CD14-positive monocyte (primary cell): ENCODE data around the gene GIMAP4. TPM values are rescaled to one million over a fixed set of nuclear protein-coding genes. Genes with fewer than 3 reads are reported as not detected.
"Not testable (repeated sequence)": the region's sequence is repeated elsewhere in the genome, so short reads cannot be mapped to it uniquely, and the experiment has no call there.

Experiments
- DNase-seq, 3 donors: peaks; one replicate each; pipeline ENCODE4 v3.0.0-alpha.2; 2011 to 2022
- H2AFZ ChIP-seq: 2 replicates; pipeline ENCODE4 v1.6.0; 2012; ENCODE audit warnings: mild to moderate bottlenecking, low read depth, low read length, inconsistent platforms; ENCODE audit not compliant: insufficient read depth, poor library complexity, severe bottlenecking
- H3K27ac ChIP-seq, 2 donors: 1 replicate in 1 of 2; 2 replicates in 1 of 2; pipeline ENCODE4 v1.5.1; 2012 to 2013; ENCODE audit warnings: low read length in 2 of 2, control low read depth in 1 of 2, inconsistent platforms in 1 of 2, low read depth in 1 of 2, mild to moderate bottlenecking in 1 of 2
- H3K27me3 ChIP-seq, 2 donors: one replicate each; pipeline versions ENCODE4 v1.6.0 to v1.6.1; 2011 to 2013; ENCODE audit warnings: low read length in 2 of 2; ENCODE audit not compliant: control insufficient read depth in 2 of 2, insufficient read depth in 2 of 2
- H3K36me3 ChIP-seq, 2 donors: replicated peaks in 1 of 2; 1 replicate in 1 of 2; 2 replicates in 1 of 2; pipeline versions ENCODE4 v1.5.1 to v1.6.1; 2012 to 2013; ENCODE audit warnings: low read length in 2 of 2, control low read depth in 1 of 2, inconsistent platforms in 1 of 2, mild to moderate bottlenecking in 1 of 2; ENCODE audit not compliant: insufficient read depth in 2 of 2, control insufficient read depth in 1 of 2
- H3K4me1 ChIP-seq, 2 donors: 1 replicate in 1 of 2; 2 replicates in 1 of 2; pipeline versions ENCODE4 v1.5.1 to v1.6.1; 2012 to 2013; ENCODE audit warnings: low read length in 2 of 2, control low read depth in 1 of 2, inconsistent platforms in 1 of 2, mild to moderate bottlenecking in 1 of 2, moderate library complexity in 1 of 2; ENCODE audit not compliant: insufficient read depth in 2 of 2, control insufficient read depth in 1 of 2
- H3K4me2 ChIP-seq: replicated peaks from 2 replicates; pipeline ENCODE3; 2012; ENCODE audit warnings: low read length, moderate library complexity, mild to moderate bottlenecking; ENCODE audit not compliant: poor library complexity, severe bottlenecking; ENCODE audit errors: extremely low read depth
- H3K4me3 ChIP-seq, 3 experiments: fragments of 200-600 bp in 1 of 3; sonication (generic) in 1 of 3; replicated peaks in 1 of 3; 1 replicate in 2 of 3; 2 replicates in 1 of 3; pipeline ENCODE4 v1.5.1; 2011 to 2013; ENCODE audit warnings: low read length in 3 of 3, mild to moderate bottlenecking in 3 of 3, control low read depth in 2 of 3, low read depth in 2 of 3, inconsistent platforms in 1 of 3, moderate library complexity in 1 of 3
- H3K79me2 ChIP-seq: 2 replicates; pipeline ENCODE4 v1.6.0; 2012; ENCODE audit warnings: mild to moderate bottlenecking, control low read depth, inconsistent platforms, low read length, moderate library complexity; ENCODE audit not compliant: insufficient read depth
- H3K9ac ChIP-seq: 2 replicates; pipeline ENCODE4 v1.6.0; 2017; ENCODE audit warnings: low read length, mild to moderate bottlenecking; ENCODE audit not compliant: insufficient read depth, poor library complexity, severe bottlenecking
- H3K9me3 ChIP-seq, 2 donors: replicated peaks in 1 of 2; 1 replicate in 1 of 2; 2 replicates in 1 of 2; pipeline versions ENCODE4 v1.5.1 to v1.6.1; 2012 to 2013; ENCODE audit warnings: low read length in 2 of 2, control low read depth in 1 of 2; ENCODE audit not compliant: control insufficient read depth in 1 of 2, insufficient read depth in 1 of 2
- H4K20me1 ChIP-seq: 2 replicates; pipeline ENCODE4 v1.6.0; 2012; ENCODE audit warnings: mild to moderate bottlenecking, low read length, control low read depth, moderate library complexity; ENCODE audit not compliant: insufficient read depth
- H3K27ac Mint-ChIP-seq, 7 donors: one replicate each; pipeline ENCODE4 v1.8.0; 2020; ENCODE audit warnings: mild to moderate bottlenecking in 7 of 7, mixed read lengths in 7 of 7, moderate library complexity in 6 of 7, inconsistent platforms in 2 of 7
- H3K27me3 Mint-ChIP-seq, 3 donors: one replicate each; pipeline ENCODE4 v1.8.0; 2021 to 2022; ENCODE audit warnings: low read depth in 3 of 3, mild to moderate bottlenecking in 3 of 3, mixed read lengths in 3 of 3, moderate library complexity in 3 of 3, inconsistent platforms in 1 of 3
- H3K36me3 Mint-ChIP-seq, 2 donors: one replicate each; pipeline ENCODE4 v1.8.0; 2020; ENCODE audit warnings: mixed read lengths in 2 of 2, inconsistent platforms in 1 of 2, mild to moderate bottlenecking in 1 of 2
- H3K4me1 Mint-ChIP-seq: one replicate; pipeline ENCODE4 v1.8.0; 2020; ENCODE audit warnings: mild to moderate bottlenecking, mixed read lengths
- H3K4me3 Mint-ChIP-seq, 2 donors: one replicate each; pipeline ENCODE4 v1.8.0; 2020; ENCODE audit warnings: mild to moderate bottlenecking in 2 of 2, mixed read lengths in 2 of 2, moderate library complexity in 1 of 2
- H3K9me3 Mint-ChIP-seq, 7 donors: one replicate each; pipeline ENCODE4 v1.8.0; 2020 to 2022; ENCODE audit warnings: mixed read lengths in 7 of 7, mild to moderate bottlenecking in 6 of 7, moderate library complexity in 6 of 7, inconsistent platforms in 2 of 7
- CTCF ChIP-seq: fragments of 200-600 bp; IDR thresholded peaks from one replicate; pipeline ENCODE4 v1.8.0; 2022; ENCODE audit warnings: antibody characterized with exemption, mild to moderate bottlenecking
- WGBS: methylation state at CpG from one replicate; pipeline ENCODE4 v1.1.5; 2013; ENCODE audit warnings: missing lambda C conversion rate; ENCODE audit not compliant: insufficient coverage; 5-methylcytosine and 5-hydroxymethylcytosine counted together
- intact Hi-C, 2 donors: fragments of 100-400 bp; cut with micrococcal nuclease; formaldehyde crosslinking; loops; one replicate each; pipeline versions ENCODE4 v1.15.0 to v1.15.1; 2023
- polyA plus RNA-seq, 3 donors: library from polyadenylated mRNA; depleted of rRNA in 1 of 3; unstranded in 2 of 3; stranded (reverse) in 1 of 3; fragments of 300-500 nt in 2 of 3; fragments of >200 nt in 1 of 3; fragmentation: Illumina TruSeq in 2 of 3; gene quantifications; 1 replicate in 2 of 3; 2 replicates in 1 of 3; pipeline ENCODE4 v1.2.3, GENCODE V29; 2012 to 2021

The GIMAP4 gene
- polyA plus RNA-seq, 3 donors = 37.3 to 269 (median 167) TPM

DNA sequence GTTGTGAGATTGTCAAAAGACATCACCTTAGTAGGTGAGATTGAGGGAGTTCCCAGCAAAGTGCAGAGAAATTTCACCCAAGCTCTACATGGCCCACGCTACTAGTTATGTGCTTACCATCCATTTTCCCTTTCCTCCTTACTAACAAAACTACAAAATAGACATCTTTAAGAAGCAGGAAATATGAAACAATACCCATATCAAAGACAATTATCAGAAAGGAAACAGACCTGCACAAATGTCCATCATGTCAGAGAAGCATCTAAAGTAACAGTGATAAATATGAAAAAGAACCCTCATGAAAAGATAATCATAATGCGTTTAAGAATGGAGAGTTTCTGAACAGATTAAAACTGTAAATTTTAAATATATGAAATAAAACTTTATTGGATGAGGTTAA is 28.2 kb downstream of the GIMAP4 start:
- no peaks in the 10 kb centered on the region for H4K20me1 ChIP-seq
- intact Hi-C loops = no loop called here
- Mint-ChIP-seq H3K36me3 (peaks cover 10 to 13% of the 10 kb centered on the region in 2 donors), H3K9me3 (peaks cover 35 to 69% (median 41%) of the 10 kb centered on the region in 7 donors), H3K4me1 (peaks cover 29% of the 10 kb centered on the region), H3K27ac (no peak overlapping the region), H3K27me3 (peaks cover 0 to 3% (median under 1%) of the 10 kb centered on the region in 3 donors), H3K4me3 (no peak overlapping the region)
- no peak for DNase-seq
- H3K27ac ChIP-seq = no peak overlapping the region
- no peak overlapping the region for H3K4me2 ChIP-seq
- peaks cover 25 to 34% of the 10 kb centered on the region in 2 donors for H3K9me3 ChIP-seq
- H3K4me1 ChIP-seq = peaks cover 0 to 3% of the 10 kb centered on the region in 2 donors
- WGBS = no CpG with 5 or more reads among the region's 2 CpGs
- no peaks in the 10 kb centered on the region for H3K36me3 ChIP-seq
- H3K9ac ChIP-seq = no peak overlapping the region
- TF ChIP-seq CTCF = no peak
- H3K4me3 ChIP-seq = no peak overlapping the region
- H3K79me2 ChIP-seq = no peaks in the 10 kb centered on the region
- no peaks in the 10 kb centered on the region for H3K27me3 ChIP-seq
- H2AFZ ChIP-seq = no peak overlapping the region

- H3K9ac ChIP-seq, H3K27ac ChIP-seq, H3K27me3 ChIP-seq, H3K27ac Mint-ChIP-seq, H3K36me3 Mint-ChIP-seq, H3K9me3 ChIP-seq, H4K20me1 ChIP-seq, intact Hi-C loops, H3K4me1 ChIP-seq, H3K79me2 ChIP-seq, H3K4me3 ChIP-seq, H3K36me3 ChIP-seq, H3K4me2 ChIP-seq, H2AFZ ChIP-seq, DNase-seq, H3K27me3 Mint-ChIP-seq, H3K4me3 Mint-ChIP-seq: not testable (repeated sequence)
- peaks cover 8 to 23% (median 13%) of the 10 kb centered on the region in 7 donors for H3K9me3 Mint-ChIP-seq
- peaks cover 17% of the 10 kb centered on the region for H3K4me1 Mint-ChIP-seq
- no CpG with 5 or more reads among the region's 2 CpGs for WGBS
Observed at GRCh38 chr7:150603600-150603999, 36.4 kb downstream of the GIMAP4 start.
